Loucy (cell line): ENCODE results near the gene MYD88.

ENCODE experiments used
- CTCF ChIP-seq: fragments of 200-600 bp; sonication (generic); conservative IDR thresholded peaks from 2 replicates; pipeline ENCODE4 v1.5.1; 2014; ENCODE audit warnings: mild to moderate bottlenecking, antibody characterized with exemption, low read length
- EZH2phosphoT487 ChIP-seq: fragments of 200-600 bp; IDR thresholded peaks from 2 replicates; pipeline ENCODE4 v1.6.1; 2018; ENCODE audit warnings: antibody characterized with exemption, mild to moderate bottlenecking, moderate library complexity, borderline replicate concordance

- TF ChIP-seq CTCF (no peak), EZH2phosphoT487 (no peak)
Observed at GRCh38 chr3:38117163-38117716, 21.2 kb upstream of the MYD88 start.
